Sigmoid colon (tissue), 4 donors: ENCODE results near the gene ATP5PO.

Source experiments
- POLR2A ChIP-seq, 2 donors: fragments of 450-650 bp; IDR thresholded peaks; one replicate each; pipeline ENCODE4 v1.6.1; 2016; ENCODE audit warnings: antibody characterized with exemption in 2 of 2, mild to moderate bottlenecking in 2 of 2, moderate library complexity in 2 of 2
- POLR2AphosphoS5 ChIP-seq, 4 donors: sonication (generic); formaldehyde crosslinking; IDR thresholded peaks; one replicate each; pipeline ENCODE4 v1.6.1; 2017; ENCODE audit warnings: antibody characterized with exemption in 4 of 4
- TF ChIP-seq, protein P1 (sequence below), 4 experiments: fragments of 450-650 bp in 3 of 4; fragments of 200-600 bp in 1 of 4; IDR thresholded peaks; one replicate each; pipeline ENCODE4 v1.5.1; 2016 to 2019; ENCODE audit warnings: antibody characterized with exemption in 4 of 4, mild to moderate bottlenecking in 3 of 4, moderate library complexity in 2 of 4

DNA sequence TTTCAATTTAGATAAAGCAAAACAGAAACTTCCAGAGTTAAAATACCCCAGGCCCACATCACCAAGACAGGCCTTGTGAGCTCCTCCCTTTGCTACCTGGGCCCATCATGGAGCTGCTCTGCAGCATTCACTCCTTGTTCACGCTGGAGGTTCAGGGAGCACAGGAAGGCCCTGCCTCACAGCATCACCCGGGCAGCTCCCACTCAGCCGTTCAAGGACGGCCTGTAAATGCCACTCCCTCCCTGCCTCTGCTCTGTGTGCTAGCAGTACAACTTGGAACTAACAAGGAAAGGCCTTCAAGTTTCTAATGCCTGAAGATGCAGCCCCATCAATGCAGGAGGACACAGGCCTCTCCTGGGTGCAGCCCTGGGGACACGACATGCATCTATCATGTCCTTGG, 11.6 kb downstream of the ATP5PO start:
- TF ChIP-seq, protein P1, sequence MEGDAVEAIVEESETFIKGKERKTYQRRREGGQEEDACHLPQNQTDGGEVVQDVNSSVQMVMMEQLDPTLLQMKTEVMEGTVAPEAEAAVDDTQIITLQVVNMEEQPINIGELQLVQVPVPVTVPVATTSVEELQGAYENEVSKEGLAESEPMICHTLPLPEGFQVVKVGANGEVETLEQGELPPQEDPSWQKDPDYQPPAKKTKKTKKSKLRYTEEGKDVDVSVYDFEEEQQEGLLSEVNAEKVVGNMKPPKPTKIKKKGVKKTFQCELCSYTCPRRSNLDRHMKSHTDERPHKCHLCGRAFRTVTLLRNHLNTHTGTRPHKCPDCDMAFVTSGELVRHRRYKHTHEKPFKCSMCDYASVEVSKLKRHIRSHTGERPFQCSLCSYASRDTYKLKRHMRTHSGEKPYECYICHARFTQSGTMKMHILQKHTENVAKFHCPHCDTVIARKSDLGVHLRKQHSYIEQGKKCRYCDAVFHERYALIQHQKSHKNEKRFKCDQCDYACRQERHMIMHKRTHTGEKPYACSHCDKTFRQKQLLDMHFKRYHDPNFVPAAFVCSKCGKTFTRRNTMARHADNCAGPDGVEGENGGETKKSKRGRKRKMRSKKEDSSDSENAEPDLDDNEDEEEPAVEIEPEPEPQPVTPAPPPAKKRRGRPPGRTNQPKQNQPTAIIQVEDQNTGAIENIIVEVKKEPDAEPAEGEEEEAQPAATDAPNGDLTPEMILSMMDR (IDR thresholded peaks at IDR 0.05), result no peak
- no peak for TF ChIP-seq POLR2AphosphoS5 (IDR thresholded peaks at IDR 0.05)
- no peak for TF ChIP-seq POLR2A (IDR thresholded peaks at IDR 0.05)
